Prostate gland (tissue), 2 donors: ENCODE results near the gene CERCAM.

Experiments used
- POLR2A ChIP-seq: fragments of 450-650 bp; IDR thresholded peaks from one replicate; pipeline ENCODE4 v1.6.1; 2016; ENCODE audit warnings: antibody characterized with exemption, mild to moderate bottlenecking
- TF ChIP-seq, protein P1 (sequence below), 4 experiments: fragments of 200-600 bp in 2 of 4; fragments of 450-650 bp in 2 of 4; sonication (generic) in 2 of 4; IDR thresholded peaks; 1 replicate in 3 of 4; 2 replicates in 1 of 4; pipeline ENCODE4 v1.5.1; 2016 to 2019; ENCODE audit warnings: antibody characterized with exemption in 4 of 4, mild to moderate bottlenecking in 2 of 4, moderate library complexity in 2 of 4

DNA sequence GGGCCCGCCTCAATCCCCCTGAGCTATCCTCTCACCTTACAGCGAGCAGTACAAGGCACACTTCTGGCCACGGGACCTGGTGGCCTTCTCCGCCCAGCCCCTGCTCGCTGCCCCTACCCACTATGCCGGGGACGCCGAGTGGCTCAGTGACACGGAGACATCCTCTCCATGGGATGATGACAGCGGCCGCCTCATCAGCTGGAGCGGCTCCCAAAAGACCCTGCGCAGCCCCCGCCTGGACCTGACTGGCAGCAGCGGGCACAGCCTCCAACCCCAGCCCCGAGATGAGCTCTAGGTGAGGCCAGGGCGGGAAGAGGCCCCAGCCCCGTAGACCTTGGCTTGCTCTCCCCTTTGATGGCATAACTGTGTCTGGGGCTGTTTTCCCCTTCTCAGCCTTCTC is 15.0 kb downstream of the CERCAM start:
- TF ChIP-seq, protein P1, sequence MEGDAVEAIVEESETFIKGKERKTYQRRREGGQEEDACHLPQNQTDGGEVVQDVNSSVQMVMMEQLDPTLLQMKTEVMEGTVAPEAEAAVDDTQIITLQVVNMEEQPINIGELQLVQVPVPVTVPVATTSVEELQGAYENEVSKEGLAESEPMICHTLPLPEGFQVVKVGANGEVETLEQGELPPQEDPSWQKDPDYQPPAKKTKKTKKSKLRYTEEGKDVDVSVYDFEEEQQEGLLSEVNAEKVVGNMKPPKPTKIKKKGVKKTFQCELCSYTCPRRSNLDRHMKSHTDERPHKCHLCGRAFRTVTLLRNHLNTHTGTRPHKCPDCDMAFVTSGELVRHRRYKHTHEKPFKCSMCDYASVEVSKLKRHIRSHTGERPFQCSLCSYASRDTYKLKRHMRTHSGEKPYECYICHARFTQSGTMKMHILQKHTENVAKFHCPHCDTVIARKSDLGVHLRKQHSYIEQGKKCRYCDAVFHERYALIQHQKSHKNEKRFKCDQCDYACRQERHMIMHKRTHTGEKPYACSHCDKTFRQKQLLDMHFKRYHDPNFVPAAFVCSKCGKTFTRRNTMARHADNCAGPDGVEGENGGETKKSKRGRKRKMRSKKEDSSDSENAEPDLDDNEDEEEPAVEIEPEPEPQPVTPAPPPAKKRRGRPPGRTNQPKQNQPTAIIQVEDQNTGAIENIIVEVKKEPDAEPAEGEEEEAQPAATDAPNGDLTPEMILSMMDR (IDR thresholded peaks at IDR 0.05) = no peak
- no peak for TF ChIP-seq POLR2A
